HEK293 (cell line): ENCODE results near the gene ACER3.

Experiments
- OSR2 ChIP-seq: fragments of 450-650 bp; formaldehyde crosslinking; IDR thresholded peaks from 2 replicates; pipeline ENCODE4 v1.5.1; 2016; ENCODE audit warnings: missing biosample characterization, missing genetic modification characterization
- ZNF10 ChIP-seq: fragments of 450-650 bp; formaldehyde crosslinking; IDR thresholded peaks from 2 replicates; pipeline ENCODE4 v1.5.1; 2017; ENCODE audit warnings: missing biosample characterization, missing genetic modification characterization
- ZNF292 ChIP-seq: fragments of 450-650 bp; formaldehyde crosslinking; IDR thresholded peaks from 2 replicates; pipeline ENCODE4 v1.5.1; 2016; ENCODE audit warnings: low read depth, missing biosample characterization, missing genetic modification characterization, borderline replicate concordance
- ZNF449 ChIP-seq: fragments of 450-650 bp; formaldehyde crosslinking; IDR thresholded peaks from 2 replicates; pipeline ENCODE4 v1.5.1; 2017; ENCODE audit warnings: missing biosample characterization, mild to moderate bottlenecking, missing genetic modification characterization, moderate library complexity
- ZNF501 ChIP-seq: fragments of 450-650 bp; formaldehyde crosslinking; IDR thresholded peaks from 2 replicates; pipeline ENCODE4 v1.5.1; 2016; ENCODE audit warnings: missing biosample characterization, missing genetic modification characterization
- ZNF664 ChIP-seq: fragments of 450-650 bp; formaldehyde crosslinking; IDR thresholded peaks from 2 replicates; pipeline ENCODE4 v1.5.1; 2016; ENCODE audit warnings: missing biosample characterization, missing genetic modification characterization
- TF ChIP-seq, protein P1 (sequence below): fragments of 450-650 bp; formaldehyde crosslinking; IDR thresholded peaks from 2 replicates; pipeline ENCODE4 v1.5.1; 2016; ENCODE audit warnings: missing biosample characterization, missing genetic modification characterization
- TF ChIP-seq, protein P2 (sequence below): fragments of 450-650 bp; formaldehyde crosslinking; IDR thresholded peaks from 2 replicates; pipeline ENCODE4 v1.5.1; 2016; ENCODE audit warnings: missing biosample characterization, missing genetic modification characterization

DNA sequence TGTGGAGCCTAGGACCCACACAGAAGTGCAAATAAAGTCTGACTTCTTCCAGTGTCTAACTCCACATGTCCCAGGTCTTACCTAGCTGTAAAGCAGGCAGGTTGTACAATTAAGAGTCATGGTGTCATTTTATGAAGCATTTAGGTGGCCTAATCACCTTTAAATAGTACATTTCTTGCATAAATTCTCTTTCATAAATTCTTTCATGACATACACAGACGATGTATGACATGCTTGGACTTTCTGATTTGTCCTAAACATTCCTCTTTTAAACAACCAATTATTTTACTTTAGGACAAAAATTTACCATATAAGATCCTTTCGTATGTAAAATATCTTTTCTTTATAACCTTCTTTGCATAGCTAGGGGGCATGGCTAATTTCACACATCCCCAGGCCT is 46.3 kb upstream of the ACER3 start:
- TF ChIP-seq, protein P1, sequence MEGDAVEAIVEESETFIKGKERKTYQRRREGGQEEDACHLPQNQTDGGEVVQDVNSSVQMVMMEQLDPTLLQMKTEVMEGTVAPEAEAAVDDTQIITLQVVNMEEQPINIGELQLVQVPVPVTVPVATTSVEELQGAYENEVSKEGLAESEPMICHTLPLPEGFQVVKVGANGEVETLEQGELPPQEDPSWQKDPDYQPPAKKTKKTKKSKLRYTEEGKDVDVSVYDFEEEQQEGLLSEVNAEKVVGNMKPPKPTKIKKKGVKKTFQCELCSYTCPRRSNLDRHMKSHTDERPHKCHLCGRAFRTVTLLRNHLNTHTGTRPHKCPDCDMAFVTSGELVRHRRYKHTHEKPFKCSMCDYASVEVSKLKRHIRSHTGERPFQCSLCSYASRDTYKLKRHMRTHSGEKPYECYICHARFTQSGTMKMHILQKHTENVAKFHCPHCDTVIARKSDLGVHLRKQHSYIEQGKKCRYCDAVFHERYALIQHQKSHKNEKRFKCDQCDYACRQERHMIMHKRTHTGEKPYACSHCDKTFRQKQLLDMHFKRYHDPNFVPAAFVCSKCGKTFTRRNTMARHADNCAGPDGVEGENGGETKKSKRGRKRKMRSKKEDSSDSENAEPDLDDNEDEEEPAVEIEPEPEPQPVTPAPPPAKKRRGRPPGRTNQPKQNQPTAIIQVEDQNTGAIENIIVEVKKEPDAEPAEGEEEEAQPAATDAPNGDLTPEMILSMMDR (tag by site-specific recombination), result no peak
- no peak for TF ChIP-seq ZNF664 (tag by site-specific recombination)
- TF ChIP-seq ZNF449, result no peak
- no peak for TF ChIP-seq ZNF292
- TF ChIP-seq OSR2 (tag by site-specific recombination), result no peak
- TF ChIP-seq ZNF10 (tag by site-specific recombination), result no peak
- TF ChIP-seq ZNF501 (tag by site-specific recombination), result no peak
- TF ChIP-seq, protein P2, sequence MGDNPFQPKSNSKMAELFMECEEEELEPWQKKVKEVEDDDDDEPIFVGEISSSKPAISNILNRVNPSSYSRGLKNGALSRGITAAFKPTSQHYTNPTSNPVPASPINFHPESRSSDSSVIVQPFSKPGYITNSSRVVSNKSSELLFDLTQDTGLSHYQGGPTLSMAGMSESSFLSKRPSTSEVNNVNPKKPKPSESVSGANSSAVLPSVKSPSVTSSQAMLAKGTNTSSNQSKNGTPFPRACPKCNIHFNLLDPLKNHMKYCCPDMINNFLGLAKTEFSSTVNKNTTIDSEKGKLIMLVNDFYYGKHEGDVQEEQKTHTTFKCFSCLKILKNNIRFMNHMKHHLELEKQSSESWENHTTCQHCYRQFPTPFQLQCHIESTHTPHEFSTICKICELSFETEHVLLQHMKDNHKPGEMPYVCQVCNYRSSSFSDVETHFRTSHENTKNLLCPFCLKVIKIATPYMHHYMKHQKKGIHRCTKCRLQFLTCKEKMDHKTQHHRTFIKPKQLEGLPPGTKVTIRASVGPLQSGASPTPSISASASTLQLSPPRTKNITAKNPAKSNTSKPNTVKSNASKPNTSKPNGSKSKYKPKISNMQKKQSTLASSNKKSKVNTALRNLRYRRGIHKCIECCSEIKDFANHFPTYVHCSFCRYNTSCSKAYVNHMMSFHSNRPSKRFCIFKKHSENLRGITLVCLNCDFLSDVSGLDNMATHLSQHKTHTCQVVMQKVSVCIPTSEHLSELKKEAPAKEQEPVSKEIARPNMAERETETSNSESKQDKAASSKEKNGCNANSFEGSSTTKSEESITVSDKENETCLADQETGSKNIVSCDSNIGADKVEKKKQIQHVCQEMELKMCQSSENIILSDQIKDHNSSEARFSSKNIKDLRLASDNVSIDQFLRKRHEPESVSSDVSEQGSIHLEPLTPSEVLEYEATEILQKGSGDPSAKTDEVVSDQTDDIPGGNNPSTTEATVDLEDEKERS (tag by site-specific recombination), result no peak
